Spleen (tissue), 7 donors: ENCODE results near the gene NRAP.

ENCODE experiments used
- POLR2A ChIP-seq, 3 donors: fragments of 450-650 bp; IDR thresholded peaks; one replicate each; pipeline ENCODE4 v1.5.1; 2017; ENCODE audit warnings: antibody characterized with exemption in 3 of 3, mild to moderate bottlenecking in 1 of 3
- POLR2AphosphoS5 ChIP-seq, 3 donors: sonication (generic); formaldehyde crosslinking; IDR thresholded peaks; one replicate each; pipeline ENCODE4 v1.5.1; 2017; ENCODE audit warnings: antibody characterized with exemption in 3 of 3
- TF ChIP-seq, protein P1 (sequence below), 11 experiments: fragments of 200-600 bp in 7 of 11; fragments of 450-650 bp in 4 of 11; sonication (generic) in 4 of 11; IDR thresholded peaks in 8 of 11; conservative IDR thresholded peaks in 3 of 11; 1 replicate in 7 of 11; 2 replicates in 4 of 11; pipeline versions ENCODE4 v1.4.0 to v1.8.0; 2016 to 2021; ENCODE audit warnings: antibody characterized with exemption in 11 of 11, inconsistent platforms in 4 of 11, mild to moderate bottlenecking in 1 of 11
- donor health status: DM: no; HTN: no; CAD: no; lungs with moderate emphysema.
- donor health status: DM: no; HTN: no; CAD: no.
- donor health status: DM: no; HTN: no; CAD: no.

DNA sequence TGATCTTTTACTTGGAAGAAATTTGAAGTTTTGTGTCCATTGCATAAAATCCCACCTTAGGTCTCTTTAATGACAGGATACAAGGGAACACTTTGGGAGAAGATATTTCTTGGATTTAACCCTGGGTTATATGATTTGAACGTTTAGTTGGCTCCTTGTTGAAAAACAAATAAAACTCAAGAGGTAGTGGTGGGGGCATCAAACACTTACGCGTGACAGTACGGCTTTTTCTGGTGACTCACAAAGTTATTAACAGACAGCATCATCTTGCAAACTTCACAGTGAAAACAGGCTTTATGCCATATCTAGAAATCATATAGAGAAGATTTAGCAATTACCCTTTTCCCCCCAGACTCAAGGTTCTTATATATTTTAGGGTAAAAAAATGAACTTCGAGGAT lies 699 bp downstream of the NRAP start:
- TF ChIP-seq, protein P1, sequence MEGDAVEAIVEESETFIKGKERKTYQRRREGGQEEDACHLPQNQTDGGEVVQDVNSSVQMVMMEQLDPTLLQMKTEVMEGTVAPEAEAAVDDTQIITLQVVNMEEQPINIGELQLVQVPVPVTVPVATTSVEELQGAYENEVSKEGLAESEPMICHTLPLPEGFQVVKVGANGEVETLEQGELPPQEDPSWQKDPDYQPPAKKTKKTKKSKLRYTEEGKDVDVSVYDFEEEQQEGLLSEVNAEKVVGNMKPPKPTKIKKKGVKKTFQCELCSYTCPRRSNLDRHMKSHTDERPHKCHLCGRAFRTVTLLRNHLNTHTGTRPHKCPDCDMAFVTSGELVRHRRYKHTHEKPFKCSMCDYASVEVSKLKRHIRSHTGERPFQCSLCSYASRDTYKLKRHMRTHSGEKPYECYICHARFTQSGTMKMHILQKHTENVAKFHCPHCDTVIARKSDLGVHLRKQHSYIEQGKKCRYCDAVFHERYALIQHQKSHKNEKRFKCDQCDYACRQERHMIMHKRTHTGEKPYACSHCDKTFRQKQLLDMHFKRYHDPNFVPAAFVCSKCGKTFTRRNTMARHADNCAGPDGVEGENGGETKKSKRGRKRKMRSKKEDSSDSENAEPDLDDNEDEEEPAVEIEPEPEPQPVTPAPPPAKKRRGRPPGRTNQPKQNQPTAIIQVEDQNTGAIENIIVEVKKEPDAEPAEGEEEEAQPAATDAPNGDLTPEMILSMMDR (IDR thresholded peaks at IDR 0.05 in 8 of 11, conservative IDR thresholded peaks at IDR 0.05 in 3 of 11): no peak
- TF ChIP-seq POLR2A (IDR thresholded peaks at IDR 0.05): no peak
- TF ChIP-seq POLR2AphosphoS5 (IDR thresholded peaks at IDR 0.05): no peak
